Lower leg skin (tissue), 3 donors: Measurements from ENCODE around the gene SLC25A39.

Experiments used
- CTCF ChIP-seq, 3 donors: fragments of 450-650 bp; IDR thresholded peaks; one replicate each; pipeline ENCODE4 v1.5.1; 2016; ENCODE audit warnings: antibody characterized with exemption in 3 of 3, mild to moderate bottlenecking in 3 of 3, moderate library complexity in 2 of 3
- POLR2A ChIP-seq, 2 donors: fragments of 450-650 bp; IDR thresholded peaks; one replicate each; pipeline ENCODE4 v1.6.1; 2016 to 2017; ENCODE audit warnings: antibody characterized with exemption in 2 of 2, mild to moderate bottlenecking in 1 of 2, moderate library complexity in 1 of 2

- TF ChIP-seq POLR2A (IDR thresholded peaks at IDR 0.05) (no peak), CTCF (IDR thresholded peaks at IDR 0.05) (no peak)
Observed at GRCh38 chr17:44350733-44351226, 26.2 kb upstream of the SLC25A39 start.
